Right hindlimb (tissue), 1 donor: Measurements from ENCODE around the gene SF3B3.
A peak's percentile ranks its signal among the peaks of the same experiment; 100 is the strongest.
"Not testable (repeated sequence)": the region's sequence is repeated elsewhere in the genome, so short reads cannot be mapped to it uniquely, and the experiment has no call there.

Source experiments
- DNase-seq: peaks from one replicate; pipeline ENCODE4 v3.0.0-alpha.2; 2018

SF3B3 gene

GRCh38 chr16:70569752-70570151 is 46.1 kb downstream of the SF3B3 start:
- DNase-seq, result no peak

GRCh38 chr16:70570967-70571570 is 47.5 kb downstream of the SF3B3 start:
- DNase-seq, result no peak

DNA sequence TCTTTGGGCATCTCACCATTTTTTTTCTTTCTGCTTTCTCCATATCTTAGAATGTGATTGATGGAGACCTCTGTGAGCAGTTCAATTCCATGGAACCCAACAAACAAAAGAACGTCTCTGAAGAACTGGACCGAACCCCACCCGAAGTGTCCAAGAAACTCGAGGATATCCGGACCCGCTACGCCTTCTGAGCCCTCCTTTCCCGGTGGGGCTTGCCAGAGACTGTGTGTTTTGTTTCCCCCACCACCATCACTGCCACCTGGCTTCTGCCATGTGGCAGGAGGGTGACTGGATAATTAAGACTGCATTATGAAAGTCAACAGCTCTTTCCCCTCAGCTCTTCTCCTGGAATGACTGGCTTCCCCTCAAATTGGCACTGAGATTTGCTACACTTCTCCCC is 48.0 kb downstream of the SF3B3 start:
- no peak for DNase-seq

GRCh38 chr16:70572050-70572925 is 48.7 kb downstream of the SF3B3 start:
- DNase-seq, result no peak

DNA sequence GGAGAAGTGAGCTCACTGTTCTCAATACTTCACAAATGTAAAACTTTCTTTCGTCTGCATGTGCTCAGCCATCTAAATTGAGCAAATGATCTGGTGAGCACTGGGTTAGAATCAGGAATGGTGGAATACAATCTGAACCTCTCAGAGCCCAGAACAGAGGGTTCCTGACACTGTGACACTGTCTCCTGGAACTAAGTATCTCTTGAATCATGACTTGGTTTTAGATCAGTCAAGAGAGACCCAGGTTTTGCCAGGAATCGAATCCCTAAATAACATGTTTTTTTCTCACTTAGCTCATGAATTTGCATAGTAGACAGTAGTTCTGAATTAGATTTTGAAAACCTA is 49.3 kb downstream of the SF3B3 start:
- no peak for DNase-seq

- DNase-seq, result peak; percentile 83
These were observed 50.0 kb downstream of the SF3B3 start for GRCh38 chr16:70573451-70574121.

- DNase-seq, result no peak
These were observed 51.1 kb downstream of the SF3B3 start for GRCh38 chr16:70574595-70575271.

DNA sequence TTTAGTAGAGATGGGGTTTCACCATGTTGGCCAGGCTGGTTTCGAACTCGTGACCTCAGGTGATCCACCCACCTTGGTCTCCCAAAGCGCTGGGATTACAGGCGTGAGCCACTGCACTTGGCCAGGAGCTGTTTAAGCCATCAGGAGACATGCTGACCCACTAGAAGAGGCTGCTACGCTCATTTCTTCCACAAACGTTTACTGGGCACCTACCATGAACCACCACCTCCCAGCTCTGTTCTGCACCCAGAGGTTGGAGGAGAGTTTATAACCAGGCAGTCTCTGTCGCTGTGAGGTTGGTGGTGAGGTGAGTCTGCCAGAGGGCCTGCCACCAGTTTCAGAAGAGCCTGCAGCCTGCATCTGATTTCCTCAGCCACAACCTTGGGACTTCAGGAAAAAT is 51.8 kb downstream of the SF3B3 start:
- no peak for DNase-seq

DNA sequence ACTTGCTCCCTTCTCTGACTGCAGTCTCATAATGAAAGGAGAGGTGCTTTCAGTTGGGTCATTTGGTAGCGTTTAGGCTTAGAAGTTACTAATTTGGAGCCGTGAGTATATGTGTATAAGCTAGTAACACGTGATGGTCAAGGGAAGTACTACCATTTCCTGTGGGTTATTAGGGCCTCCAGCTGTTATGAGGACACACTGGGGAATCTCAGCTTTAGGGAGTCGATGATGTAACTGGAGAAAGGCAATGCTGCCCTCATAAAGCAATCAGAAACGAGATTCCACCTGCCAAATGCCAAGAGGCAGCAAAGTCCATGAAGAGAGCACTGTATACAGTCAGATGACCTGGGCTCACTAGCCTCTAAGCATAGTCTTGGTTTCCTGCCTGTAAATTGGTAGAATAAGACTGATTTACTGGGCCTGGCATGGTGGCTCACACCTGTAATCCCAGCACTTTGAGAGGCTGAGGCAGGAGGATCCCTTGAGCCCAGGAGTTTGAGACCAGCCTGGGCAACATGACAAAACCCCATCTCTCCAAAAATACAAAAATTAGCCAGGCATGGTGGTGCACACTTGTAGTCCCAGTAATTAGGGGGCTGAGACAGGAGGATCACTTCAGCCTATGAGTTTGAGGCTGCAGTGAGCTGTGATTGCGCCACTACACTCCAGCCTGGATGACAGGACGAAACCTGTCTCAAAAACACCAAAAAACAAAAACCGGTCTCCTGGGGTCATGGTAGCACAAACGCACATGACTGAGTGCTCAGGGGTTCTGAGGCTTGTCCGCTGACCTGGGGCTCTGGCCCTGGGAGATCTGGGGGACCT is 53.0 kb downstream of the SF3B3 start:
- no peak for DNase-seq

DNA sequence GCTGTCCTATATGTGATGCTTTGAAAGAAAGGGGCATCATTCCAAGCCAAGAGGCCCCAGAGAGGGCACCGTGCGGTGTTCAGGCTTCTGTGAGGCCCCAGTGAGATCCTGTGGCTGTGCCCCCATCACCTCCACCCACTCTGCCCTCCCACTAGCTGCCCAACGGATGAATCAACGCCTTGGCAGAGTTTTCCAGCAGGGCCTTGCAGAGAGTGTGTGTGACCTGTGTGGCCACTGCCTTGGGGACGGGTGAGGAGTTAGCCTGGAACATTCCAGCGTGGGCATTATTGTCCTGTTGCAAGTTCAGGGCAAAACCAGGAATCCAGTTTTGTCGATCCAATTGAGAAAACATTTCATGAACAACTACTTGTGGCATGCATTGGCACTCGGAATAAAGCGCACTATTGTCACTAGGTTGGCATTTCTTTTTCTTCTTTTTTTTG is 53.7 kb downstream of the SF3B3 start:
- DNase-seq, result no peak

DNA sequence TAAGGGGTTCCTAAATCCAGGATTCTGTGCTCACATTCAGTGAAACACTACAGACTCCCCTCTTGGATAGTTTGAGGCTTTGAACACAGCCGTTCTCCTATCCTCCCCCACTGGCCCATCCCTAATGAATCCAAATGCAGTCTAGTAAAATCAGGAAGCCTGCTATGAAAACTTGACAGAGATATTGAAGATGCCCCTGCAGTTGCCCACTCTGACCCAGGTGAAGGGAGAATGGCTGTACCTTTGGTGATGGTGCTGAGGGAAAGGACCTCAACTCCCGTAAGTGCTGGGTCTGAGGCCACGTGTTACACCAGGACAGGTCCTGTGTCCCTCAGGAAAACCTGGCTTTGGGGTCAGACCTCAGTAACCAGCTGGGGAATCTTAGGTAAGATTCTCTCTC is 54.4 kb downstream of the SF3B3 start:
- no peak for DNase-seq

DNA sequence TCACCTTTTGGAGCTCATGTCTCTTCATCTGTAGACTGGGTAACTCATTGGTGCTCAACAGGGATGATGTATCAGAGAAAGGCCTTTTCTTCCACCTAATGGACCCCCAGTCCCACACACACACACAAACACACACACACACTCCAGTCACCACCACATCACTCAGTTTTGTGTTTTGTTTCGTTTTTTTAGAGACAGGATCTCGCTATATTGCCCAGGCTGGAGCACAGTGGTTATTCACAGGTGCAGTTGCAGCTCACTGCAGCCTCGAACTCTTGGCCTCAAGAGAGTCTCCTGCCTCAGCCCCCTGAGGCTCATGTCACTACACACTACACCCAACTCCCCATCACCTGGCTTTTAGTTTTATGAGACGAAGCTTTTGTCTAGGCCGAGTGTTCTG is 55.6 kb downstream of the SF3B3 start:
- DNase-seq, result no peak

DNA sequence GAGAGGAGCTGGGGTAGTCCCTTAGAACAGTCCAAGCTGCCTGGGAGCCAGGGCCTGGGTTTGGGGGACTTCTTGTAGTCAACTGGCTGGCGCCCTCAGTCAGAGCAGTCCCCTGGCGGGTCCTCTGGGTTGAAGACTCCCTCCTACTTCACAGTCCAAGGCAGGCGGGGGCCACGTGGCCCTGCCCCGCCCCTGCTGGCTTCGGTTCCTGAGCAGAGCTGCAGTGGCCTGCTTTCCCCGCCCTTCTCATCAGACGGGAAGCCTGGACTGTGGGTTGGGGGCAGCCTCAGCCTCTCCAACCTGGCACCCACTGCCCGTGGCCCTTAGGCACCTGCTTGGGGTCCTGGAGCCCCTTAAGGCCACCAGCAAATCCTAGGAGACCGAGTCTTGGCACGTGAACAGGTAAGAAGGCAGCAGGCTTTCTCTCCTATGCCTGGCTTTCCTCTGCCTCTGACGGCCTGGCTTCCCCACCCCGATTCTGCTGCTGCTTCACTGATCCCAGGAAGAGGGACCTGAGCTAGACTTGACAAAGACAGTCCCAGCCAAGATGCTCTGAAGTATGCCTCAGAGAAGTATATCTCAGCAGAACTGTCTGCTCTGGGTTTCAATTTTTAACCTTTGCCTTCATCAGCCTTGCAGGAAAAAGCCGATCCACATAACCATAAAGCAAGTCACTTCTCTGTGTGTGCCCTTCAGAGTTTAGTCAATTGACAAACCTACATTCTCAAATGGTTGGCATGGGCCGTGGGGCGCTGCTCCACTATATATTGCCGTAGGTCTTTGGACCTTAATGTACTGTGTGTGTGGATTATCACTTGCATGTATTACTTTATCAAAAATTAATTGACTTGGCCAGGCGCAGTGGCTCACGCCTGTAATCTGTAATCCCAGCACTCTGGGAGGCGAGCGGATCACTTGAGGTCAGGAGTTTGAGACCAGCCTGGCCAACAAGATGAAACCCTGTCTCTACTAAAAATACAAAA is 56.3 kb downstream of the SF3B3 start:
- peak; percentile 78 for DNase-seq

GRCh38 chr16:70582280-70582978 is 58.8 kb downstream of the SF3B3 start:
- no peak for DNase-seq

DNA sequence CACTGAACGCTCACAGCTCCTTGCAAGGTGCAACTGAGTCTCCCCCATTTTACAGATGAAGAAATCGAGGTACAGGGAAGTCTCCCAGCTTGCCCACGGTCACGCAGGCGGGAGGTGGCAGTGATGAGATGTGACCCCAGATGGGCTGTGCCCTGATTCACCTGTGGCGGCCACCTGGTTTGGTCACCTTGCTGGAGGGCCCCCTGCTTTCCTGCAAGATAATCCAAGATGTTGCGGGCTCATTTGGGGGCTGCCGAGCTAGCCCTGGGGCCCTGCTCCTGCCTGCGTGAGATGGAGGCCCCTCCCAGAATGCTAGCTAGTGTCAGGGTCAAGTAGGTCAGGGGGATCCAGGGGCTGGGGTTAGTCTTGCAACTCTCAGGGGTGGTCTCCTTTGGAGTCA is 63.1 kb downstream of the SF3B3 start:
- DNase-seq, result no peak

DNA sequence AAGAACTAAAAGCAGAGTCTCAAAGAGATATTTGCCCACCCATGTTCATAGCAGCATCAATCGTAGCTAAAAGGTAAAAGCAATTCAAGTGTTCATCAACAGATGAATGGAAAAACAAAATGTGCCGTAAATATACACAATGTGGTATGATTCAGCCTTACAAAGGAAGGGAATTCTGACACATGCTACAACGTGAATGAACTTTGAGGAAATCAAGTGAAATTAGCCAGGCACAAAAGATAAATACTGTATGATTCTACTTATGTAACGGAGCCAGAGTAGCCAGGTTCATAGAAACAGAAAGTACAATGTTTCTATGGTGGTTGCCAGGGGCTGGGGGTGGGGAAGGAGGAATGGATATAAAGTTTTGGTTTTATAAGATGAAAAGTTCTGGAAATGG is 64.9 kb downstream of the SF3B3 start:
- DNase-seq, result no peak

GRCh38 chr16:70589416-70589815 is 65.8 kb downstream of the SF3B3 start:
- not testable (repeated sequence) for DNase-seq

DNA sequence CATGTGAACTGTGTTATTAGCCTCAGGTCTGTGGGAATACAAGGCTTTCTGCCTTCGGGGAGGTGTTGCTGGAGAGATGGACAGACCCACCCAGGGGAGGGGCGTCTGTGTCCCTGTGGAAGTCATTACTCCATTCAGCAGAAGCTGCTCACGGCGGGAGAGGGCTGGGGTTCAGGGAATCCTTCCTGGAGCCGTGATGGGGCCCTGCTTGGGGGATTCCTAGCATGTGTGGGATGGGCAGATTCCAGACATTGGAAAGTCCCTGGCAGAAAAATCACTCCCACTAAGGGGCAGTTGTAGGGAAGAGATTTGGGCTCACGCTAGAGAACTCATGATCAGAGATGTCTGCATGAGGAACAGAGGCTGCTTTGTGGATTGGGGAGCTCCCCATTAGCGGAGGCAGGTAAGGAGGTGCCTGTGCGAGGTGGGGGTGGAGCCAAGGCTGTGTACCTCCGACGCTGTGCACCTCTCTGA is 66.4 kb downstream of the SF3B3 start:
- peak; percentile 87 for DNase-seq

GRCh38 chr16:70590722-70591415 is 67.3 kb downstream of the SF3B3 start:
- DNase-seq, result no peak

DNA sequence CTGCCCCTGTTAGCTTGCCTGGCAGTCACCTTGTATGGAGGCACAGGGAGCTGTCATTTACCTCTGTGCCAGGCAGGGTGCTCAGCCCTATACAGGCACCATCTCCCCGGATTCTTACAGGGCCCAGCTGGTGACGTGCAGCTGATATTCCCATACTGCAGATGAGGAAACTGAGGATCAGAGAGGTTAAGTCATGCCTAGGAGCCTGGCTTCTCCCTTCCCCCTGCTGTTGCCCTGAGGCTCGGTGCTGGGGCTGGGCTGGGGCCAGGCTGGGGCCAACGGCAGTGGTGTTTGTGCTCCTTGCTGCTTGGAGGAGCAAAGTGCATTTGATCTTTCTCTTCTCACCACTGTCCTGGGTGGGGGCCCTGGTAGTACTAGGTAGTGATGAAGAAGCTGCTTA is 68.0 kb downstream of the SF3B3 start:
- no peak for DNase-seq
